Measurements from ENCODE around the gene CD4. TPM values are rescaled to one million over a fixed set of nuclear protein-coding genes. Genes with fewer than 3 reads are reported as not detected.
A peak's percentile ranks its signal among the peaks of the same experiment; 100 is the strongest.

CD4 gene
- total and polyA plus RNA-seq, 10 of the 15 experiments (the other 5 are each of a cell fraction or from before 2014, with no cell fraction given), result 0.24 to 1.6 (median 0.69) TPM

- TF ChIP-seq, protein P1, sequence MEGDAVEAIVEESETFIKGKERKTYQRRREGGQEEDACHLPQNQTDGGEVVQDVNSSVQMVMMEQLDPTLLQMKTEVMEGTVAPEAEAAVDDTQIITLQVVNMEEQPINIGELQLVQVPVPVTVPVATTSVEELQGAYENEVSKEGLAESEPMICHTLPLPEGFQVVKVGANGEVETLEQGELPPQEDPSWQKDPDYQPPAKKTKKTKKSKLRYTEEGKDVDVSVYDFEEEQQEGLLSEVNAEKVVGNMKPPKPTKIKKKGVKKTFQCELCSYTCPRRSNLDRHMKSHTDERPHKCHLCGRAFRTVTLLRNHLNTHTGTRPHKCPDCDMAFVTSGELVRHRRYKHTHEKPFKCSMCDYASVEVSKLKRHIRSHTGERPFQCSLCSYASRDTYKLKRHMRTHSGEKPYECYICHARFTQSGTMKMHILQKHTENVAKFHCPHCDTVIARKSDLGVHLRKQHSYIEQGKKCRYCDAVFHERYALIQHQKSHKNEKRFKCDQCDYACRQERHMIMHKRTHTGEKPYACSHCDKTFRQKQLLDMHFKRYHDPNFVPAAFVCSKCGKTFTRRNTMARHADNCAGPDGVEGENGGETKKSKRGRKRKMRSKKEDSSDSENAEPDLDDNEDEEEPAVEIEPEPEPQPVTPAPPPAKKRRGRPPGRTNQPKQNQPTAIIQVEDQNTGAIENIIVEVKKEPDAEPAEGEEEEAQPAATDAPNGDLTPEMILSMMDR (IDR thresholded peaks at IDR 0.05 in 2 of 3, conservative IDR thresholded peaks at IDR 0.05 in 1 of 3; ENCODE audit: control insufficient read depth in 2 of 3, extremely low read depth in 1 of 3, insufficient read depth in 1 of 3, low read depth in 3 of 3, low read length in 3 of 3), result no peak
- TF ChIP-seq SMAD5 (IDR thresholded peaks at IDR 0.05; ENCODE audit: low read depth), result peak; percentile 33
- TF ChIP-seq SPI1 (IDR thresholded peaks at IDR 0.05; ENCODE audit: borderline replicate concordance, insufficient read depth, low read depth, low read length), result peak; percentile 20; the same call in 1 of the 2 replicates
- peak; percentile 60 for TF ChIP-seq NRF1 (conservative IDR thresholded peaks at IDR 0.05; ENCODE audit: low read depth, low read length)
- TF ChIP-seq E4F1 (IDR thresholded peaks at IDR 0.05; ENCODE audit: borderline replicate concordance, partially characterized antibody), result peak; percentile 85
- TF ChIP-seq USF1 (IDR thresholded peaks at IDR 0.05; ENCODE audit: borderline replicate concordance, extremely low read length, insufficient read depth, low read depth, low read length), result peak; percentile 66
- TF ChIP-seq CHD2 (IDR thresholded peaks at IDR 0.05; ENCODE audit: borderline replicate concordance, low read depth, low read length), result peak; percentile 92
- TF ChIP-seq DPF2 (IDR thresholded peaks at IDR 0.05), result no peak; the same call in none of the 2 replicates
- TF ChIP-seq BHLHE40 (IDR thresholded peaks at IDR 0.05; ENCODE audit: borderline replicate concordance in 1 of 2, low read depth in 2 of 2, low read length in 1 of 2), result peak; percentile 32 to 63; a peak in 3 of 4 replicates
- TF ChIP-seq BACH1 (IDR thresholded peaks at IDR 0.05; ENCODE audit: borderline replicate concordance), result peak; percentile 54; the same call in 1 of the 2 replicates
- TF ChIP-seq KLF5 (IDR thresholded peaks at IDR 0.05; ENCODE audit: partially characterized antibody), result peak; percentile 77
- peak; percentile 96 for TF ChIP-seq SREBF1 (IDR thresholded peaks at IDR 0.05; ENCODE audit: low read length)
- no peak for TF ChIP-seq STAT3 (IDR thresholded peaks at IDR 0.05; ENCODE audit: low read depth, low read length)
- TF ChIP-seq, protein P2, sequence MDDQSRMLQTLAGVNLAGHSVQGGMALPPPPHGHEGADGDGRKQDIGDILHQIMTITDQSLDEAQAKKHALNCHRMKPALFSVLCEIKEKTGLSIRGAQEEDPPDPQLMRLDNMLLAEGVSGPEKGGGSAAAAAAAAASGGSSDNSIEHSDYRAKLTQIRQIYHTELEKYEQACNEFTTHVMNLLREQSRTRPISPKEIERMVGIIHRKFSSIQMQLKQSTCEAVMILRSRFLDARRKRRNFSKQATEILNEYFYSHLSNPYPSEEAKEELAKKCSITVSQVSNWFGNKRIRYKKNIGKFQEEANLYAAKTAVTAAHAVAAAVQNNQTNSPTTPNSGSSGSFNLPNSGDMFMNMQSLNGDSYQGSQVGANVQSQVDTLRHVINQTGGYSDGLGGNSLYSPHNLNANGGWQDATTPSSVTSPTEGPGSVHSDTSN (IDR thresholded peaks at IDR 0.05; ENCODE audit: insufficient replicate concordance, low read depth, low read length), result peak; percentile 94
- peak; percentile 48; the same call in 1 of the 2 replicates for TF ChIP-seq NKRF (conservative IDR thresholded peaks at IDR 0.05)
- TF ChIP-seq ESRRA (IDR thresholded peaks at IDR 0.05; ENCODE audit: low read length), result peak; percentile 91; the same call in 1 of the 2 replicates
- TF ChIP-seq MYB (IDR thresholded peaks at IDR 0.05; ENCODE audit: borderline replicate concordance, low read depth, low read length), result peak; percentile 28; the same call in 1 of the 2 replicates
- peak; percentile 99 for TF ChIP-seq CREM (IDR thresholded peaks at IDR 0.05; ENCODE audit: low read depth)
- TF ChIP-seq NR2F1 (conservative IDR thresholded peaks at IDR 0.05), result 0 out of 2 replicates have a peak, but pooled peaks have one; percentile 22
Observed at GRCh38 chr12:6851921-6852650, 62.8 kb downstream of the CD4 start, which contains the start of gene USP5 (continued).

All from GM12878 (cell line).